NCI-H2227 treated with DMSO at 0.1 percent for 48 hours (cell line): ENCODE data around the gene PPP1R8.

ENCODE experiments used
- DNase-seq: peaks from one replicate; lab custom pipeline; 2025; lab: John Stamatoyannopoulos, UW

The PPP1R8 gene

GRCh38 chr1:27894521-27894920, 63.9 kb downstream of the PPP1R8 start:
- DNase-seq = no peak
